Measurements from ENCODE around the gene VSTM2L.

VSTM2L gene

DNA sequence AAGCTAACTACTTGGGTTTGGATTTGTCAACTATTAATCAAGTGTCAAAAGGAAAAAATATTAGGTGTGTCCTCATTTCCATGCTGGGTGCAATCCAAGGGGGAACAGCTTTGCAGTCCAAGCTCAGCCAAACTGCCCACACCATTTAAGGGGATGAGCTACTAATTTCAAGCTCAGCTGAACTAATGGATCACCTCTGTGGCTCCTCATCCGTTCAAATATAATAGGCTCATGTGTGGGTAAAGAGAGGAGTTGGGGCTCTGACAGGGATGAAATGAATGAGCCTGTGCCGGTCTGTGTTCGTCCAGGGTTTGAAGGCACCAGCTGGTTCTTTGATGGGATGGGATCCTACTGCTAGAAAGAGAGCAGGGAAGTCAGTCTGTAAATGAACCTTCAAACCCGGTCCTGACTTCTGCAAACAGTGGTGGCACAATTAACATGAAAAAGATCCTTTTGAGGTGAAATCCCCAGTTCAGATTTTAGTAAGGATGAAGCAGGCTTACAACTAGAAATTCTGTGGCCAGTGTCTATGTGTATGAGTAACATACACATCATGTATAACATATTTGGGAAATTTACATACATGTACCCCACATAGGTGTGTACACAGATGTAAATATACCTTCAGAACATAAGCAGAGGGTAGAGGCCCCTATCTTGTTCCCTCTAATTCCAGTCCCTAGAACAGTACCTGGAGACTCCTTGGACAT, 88.4 kb downstream of the VSTM2L start:
- DNase-seq = no peak

DNA sequence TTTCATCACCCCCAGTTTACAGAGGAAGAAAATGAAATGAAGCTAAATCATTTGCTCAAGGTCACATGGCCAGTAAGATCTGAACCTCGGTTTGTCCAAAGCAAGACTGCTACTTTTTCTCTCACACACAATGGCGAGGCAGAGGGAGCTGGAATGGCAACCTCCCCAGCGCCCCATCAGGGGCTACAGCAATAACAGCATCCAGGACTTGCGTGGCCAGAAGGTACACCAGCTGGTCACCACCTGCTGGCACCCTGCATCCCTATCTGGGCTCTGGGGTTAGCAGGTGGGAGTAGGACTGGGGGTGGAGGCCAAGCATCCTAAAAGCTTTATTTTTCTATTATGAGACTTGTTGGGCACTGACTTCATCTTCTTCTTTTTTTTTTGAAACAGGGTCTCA, 89.0 kb downstream of the VSTM2L start:
- DNase-seq = no peak

- DNase-seq = peak; percentile 44
Observed at GRCh38 chr20:37992802-37993409, 90.0 kb downstream of the VSTM2L start.

DNA sequence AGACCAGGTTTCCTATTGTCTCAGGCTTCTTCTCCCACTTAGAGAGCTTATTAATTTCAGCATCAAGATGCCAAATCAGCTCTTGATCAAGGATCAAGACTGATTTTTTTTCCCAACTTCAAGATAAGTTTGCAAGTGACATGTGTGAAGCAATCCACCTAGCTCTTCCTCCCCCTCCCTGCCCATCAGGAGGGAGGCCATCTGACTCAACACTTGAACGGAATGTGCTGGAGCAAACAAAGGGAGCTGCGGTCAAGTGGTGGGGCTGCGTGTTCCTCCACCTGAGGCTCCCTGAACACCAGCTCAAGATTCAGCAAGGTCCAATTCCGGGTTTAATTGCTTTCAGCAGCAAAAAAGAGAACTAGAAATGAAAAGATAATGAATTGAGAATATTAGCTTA, 91.6 kb downstream of the VSTM2L start:
- no peak for DNase-seq

Measured in NCI-H1436 (cell line).